Measurements from ENCODE around the gene PTCD2. TPM values are rescaled to one million over a fixed set of nuclear protein-coding genes. Genes with fewer than 3 reads are reported as not detected.
"Not testable (repeated sequence)": the region's sequence is repeated elsewhere in the genome, so short reads cannot be mapped to it uniquely, and the experiment has no call there.

Gene PTCD2
- total RNA-seq, 3 donors from 2014 or later: 11.6 to 14.1 (median 13.3) TPM

DNA sequence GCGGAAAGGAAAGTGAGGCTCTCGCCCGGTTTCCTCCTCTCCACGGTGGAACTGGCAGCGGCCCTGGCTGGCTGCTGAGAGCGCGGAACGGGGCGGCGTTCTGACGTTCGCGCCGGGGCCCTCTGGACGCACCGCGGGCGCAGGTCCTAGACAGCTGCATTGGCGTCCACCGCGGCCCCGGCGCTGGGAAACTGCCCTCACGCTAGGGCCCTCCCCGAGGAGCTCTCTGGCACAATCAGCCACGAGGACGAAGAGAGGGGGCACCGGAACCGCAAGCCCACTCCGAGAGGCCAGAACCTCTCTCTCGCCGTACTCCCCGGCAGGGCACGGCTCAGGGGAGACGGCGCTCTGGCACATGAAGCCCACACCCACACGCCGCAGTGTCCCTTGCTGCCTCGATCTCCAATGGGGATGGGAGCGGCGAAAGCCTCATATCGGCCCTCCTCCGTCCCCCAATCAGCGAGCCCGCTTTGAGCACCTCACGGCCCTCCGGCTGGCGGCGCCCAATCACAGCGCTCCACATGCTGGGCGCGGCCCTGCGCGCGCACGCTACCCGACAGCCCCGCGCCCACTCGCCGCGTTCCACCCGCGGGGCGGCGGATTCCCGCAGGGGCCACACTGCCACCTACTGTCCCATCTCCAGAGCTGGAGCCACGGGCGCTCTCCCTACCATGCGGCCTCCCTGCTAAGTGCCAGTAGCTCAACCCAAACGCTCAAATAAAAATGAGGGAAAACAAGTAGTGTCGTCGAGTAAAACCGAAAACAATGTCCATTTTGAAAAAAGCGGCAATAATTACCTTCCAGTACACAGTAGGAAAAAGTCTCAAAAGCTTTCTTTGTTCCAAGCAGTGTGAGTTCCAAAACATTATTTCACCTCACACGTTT lies 12.0 kb upstream of the PTCD2 start:
- no peaks in the 10 kb centered on the region for H3K27me3 Mint-ChIP-seq (ENCODE audit: low read depth)
- peaks cover 31% of the 10 kb centered on the region for H3K4me1 Mint-ChIP-seq (ENCODE audit: low read depth)
- DNase-seq (peak; percentile 93), ATAC-seq (peak; percentile 98 to 99)
- no peaks in the 10 kb centered on the region for H3K9me3 Mint-ChIP-seq
- peak overlapping the region; percentile 88 for H3K4me3 Mint-ChIP-seq
- peaks cover 24% of the 10 kb centered on the region for H3K36me3 Mint-ChIP-seq (ENCODE audit: insufficient read depth)

DNA sequence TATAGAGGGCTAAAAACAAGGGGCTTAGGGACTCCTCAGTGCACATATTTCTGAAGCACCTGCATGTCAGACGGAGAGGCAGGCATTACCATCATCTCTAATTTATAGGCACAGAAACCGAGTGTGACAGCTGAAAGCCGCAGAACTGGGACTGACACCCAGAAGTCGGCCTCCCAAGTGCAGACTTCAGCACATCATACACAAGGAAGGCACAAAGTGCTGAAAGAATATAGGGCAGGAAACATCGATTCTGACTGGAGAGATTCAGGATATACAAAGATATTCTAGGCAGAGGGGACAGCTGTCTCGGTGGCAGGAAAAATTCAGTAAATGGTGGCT lies 11.4 kb upstream of the PTCD2 start:
- Mint-ChIP-seq H3K4me1 (ENCODE audit: low read depth) (peaks cover 32% of the 10 kb centered on the region), H3K27me3 (ENCODE audit: low read depth) (no peaks in the 10 kb centered on the region), H3K9me3 (no peaks in the 10 kb centered on the region), H3K36me3 (ENCODE audit: insufficient read depth) (peaks cover 27% of the 10 kb centered on the region), H3K4me3 (peak overlapping the region; percentile 88)
- ATAC-seq: no peak
- DNase-seq: no peak

DNA sequence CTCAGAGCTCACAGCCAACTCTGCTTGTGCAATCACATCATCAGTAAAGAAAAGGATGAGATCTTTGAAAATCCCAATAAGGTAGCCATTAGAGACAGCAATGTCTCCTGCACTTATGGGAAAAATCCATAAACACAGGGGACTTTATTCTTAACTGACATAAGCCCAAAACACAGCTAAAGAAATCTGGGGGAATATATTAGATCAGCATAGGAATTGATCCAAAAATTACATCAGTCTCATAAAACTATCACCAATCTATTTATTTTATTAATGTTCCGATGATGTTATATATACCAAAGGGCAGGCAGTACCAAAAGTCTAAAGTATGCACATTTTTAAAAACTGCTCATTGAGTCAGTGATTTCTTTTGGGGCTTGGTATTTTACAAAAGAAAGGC lies 7.0 kb upstream of the PTCD2 start:
- Mint-ChIP-seq H3K36me3 (ENCODE audit: insufficient read depth) (peaks cover 35% of the 10 kb centered on the region), H3K9me3 (no peaks in the 10 kb centered on the region), H3K4me3 (no peak overlapping the region), H3K27me3 (ENCODE audit: low read depth) (no peaks in the 10 kb centered on the region), H3K4me1 (ENCODE audit: low read depth) (peaks cover 26% of the 10 kb centered on the region)
- no peak for DNase-seq
- no peak for ATAC-seq

DNA sequence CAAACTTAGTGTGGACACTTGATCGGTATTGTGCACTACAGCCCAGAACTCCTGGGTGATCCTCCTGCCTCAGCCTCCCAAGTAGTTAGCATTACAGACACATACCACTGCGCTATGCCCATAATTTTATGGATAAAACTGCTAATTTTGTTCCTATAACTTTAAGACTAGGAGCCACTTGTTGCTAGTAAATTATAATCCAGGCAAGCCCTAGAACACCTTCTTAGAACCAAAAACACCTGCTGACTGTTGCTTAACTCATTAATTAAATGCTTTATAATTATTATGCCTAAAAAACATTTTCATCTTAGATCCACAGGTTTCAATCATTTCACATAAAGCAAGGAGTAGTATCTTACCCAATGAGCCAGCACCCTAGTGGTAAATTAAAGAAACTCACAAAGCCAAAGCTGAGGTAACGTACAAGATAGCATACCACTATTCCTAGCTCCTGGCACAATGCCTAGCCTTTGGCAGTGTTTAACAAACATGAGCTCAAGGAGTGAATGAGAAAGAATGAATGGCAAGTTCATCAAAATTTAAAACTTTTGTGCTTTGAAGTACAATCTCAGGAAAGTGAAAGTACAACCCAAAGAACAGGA lies 5.5 kb upstream of the PTCD2 start:
- DNase-seq (no peak), ATAC-seq (no peak)
- Mint-ChIP-seq H3K36me3 (ENCODE audit: insufficient read depth) (peaks cover 29% of the 10 kb centered on the region), H3K4me3 (no peak overlapping the region), H3K9me3 (no peaks in the 10 kb centered on the region), H3K27me3 (ENCODE audit: low read depth) (no peaks in the 10 kb centered on the region), H3K4me1 (ENCODE audit: low read depth) (peaks cover 32% of the 10 kb centered on the region)

DNA sequence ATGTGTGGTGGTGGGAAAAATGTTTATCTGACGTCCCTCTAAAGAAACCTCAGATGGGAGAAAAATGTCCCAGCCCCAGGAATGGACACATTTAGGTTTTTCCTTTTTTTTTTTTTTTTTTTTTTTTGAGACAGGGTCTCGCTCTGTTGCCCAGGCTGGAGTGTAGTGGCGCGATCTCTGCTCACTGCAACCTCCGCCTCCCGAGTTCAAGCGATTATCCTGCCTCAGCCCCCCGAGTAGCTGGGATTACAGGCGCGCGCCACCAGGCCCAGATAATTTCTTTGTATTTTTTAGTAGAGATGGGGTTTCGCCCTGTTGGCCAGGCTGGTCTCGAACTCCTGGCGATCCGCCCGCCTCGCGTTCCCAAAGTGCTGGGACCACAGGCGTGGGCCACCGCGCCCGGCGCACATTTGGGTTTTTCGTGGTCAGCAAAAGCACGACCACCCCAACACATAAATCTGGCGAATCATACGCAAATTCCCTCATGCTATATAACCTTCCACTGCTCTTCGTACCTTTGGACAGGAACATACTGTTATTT lies 668 bp upstream of the PTCD2 start:
- peaks cover 41% of the 10 kb centered on the region for H3K4me1 Mint-ChIP-seq (ENCODE audit: low read depth)
- H3K9me3 Mint-ChIP-seq; H3K27me3 Mint-ChIP-seq (ENCODE audit: low read depth): not testable (repeated sequence)
- peak overlapping the region; percentile 98 for H3K4me3 Mint-ChIP-seq
- DNase-seq (peak; percentile 12), ATAC-seq (peak; percentile 3 to 8)
- peaks cover 27% of the 10 kb centered on the region for H3K36me3 Mint-ChIP-seq (ENCODE audit: insufficient read depth)

DNA sequence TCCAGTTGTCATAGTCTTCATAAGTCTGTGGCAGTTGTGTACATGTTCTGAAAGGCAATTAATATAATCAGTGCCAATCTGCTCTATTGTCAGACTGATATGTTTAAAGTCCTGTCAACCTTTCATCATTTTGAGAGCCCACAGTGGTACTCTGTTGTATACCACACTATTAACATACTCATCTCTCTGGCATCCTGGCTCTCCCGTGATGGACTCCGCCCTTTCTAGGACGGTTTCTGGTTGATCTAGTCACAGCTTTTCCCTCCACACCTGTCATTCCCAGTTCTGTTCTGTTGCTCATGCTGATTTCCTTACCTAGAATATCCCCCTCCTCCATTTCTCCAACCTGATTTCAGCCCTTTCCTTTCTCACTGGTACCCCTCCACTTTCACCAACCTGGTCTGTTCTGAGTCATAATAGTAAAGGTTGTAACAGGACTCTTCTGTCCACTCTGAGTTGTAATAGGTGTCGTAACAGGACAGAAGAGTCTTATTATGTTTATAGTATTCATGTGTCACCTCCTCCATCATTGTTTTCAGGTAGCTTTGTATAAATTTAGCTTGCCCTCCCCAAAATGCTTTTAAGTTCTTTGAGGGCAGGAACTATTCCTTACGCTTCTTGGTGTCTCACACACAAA lies 4.1 kb downstream of the PTCD2 start:
- H3K4me3 Mint-ChIP-seq: no peak overlapping the region
- H3K36me3 Mint-ChIP-seq (ENCODE audit: insufficient read depth): peaks cover 44% of the 10 kb centered on the region
- H3K27me3 Mint-ChIP-seq (ENCODE audit: low read depth): no peaks in the 10 kb centered on the region
- no peaks in the 10 kb centered on the region for H3K9me3 Mint-ChIP-seq
- H3K4me1 Mint-ChIP-seq (ENCODE audit: low read depth): peaks cover 11% of the 10 kb centered on the region
- ATAC-seq: no peak
- DNase-seq: no peak

DNA sequence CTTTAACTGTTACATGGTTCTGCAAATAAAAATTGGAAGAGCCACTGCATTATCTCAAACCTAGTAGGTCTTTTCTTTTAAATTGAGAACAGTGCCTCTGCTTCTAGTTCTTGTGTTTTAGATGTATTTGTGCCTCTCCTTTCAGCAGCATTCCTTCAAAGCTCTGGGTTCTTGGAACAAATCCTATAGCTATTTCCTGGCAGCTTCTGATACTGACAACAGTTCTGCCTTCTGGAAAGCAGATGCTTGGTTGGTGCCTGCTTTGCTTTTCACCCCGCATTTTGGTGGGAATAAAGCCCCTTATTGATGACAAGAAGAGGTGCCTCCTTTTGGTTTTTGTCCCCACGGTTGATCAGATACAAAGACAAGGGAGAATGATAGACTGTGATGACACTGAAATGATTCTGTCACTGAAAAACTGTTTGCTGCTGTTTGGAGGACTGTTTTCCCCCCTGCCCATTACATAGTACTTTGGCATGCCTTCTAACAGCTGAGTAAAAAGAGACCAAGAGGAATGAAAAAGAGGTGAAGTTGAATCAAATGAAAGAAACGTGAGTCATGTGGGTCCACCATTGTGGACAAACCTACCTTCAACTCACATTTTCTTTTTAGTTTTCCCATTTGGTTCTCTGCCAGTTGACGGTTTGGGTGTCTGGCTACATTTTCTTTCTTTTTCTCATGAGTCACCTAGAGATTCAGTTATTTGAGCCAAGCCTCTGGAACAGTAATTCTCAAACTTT lies 5.6 kb downstream of the PTCD2 start:
- Mint-ChIP-seq H3K9me3 (no peaks in the 10 kb centered on the region), H3K27me3 (ENCODE audit: low read depth) (no peaks in the 10 kb centered on the region), H3K4me3 (no peak overlapping the region), H3K4me1 (ENCODE audit: low read depth) (peaks cover 7% of the 10 kb centered on the region), H3K36me3 (ENCODE audit: insufficient read depth) (peaks cover 50% of the 10 kb centered on the region)
- no peak for DNase-seq
- ATAC-seq: no peak

DNA sequence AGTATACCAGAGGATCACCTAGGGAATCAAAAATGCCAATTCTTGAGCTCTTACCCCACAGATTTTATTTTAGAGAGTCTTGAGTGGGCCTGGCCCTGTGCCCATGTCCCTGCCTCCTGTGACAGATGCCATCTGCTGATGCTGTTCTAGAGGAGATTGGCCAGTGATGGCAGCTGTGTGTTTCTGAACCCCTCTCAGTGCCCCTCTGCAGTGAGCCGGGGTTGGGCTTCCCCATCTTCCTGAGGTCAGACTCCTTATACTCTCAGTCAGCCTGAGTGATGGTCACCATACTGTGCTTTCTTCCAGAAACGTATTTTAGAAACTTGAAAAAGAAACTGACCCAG lies 6.1 kb downstream of the PTCD2 start:
- Mint-ChIP-seq H3K36me3 (ENCODE audit: insufficient read depth) (peaks cover 55% of the 10 kb centered on the region), H3K4me3 (no peak overlapping the region), H3K4me1 (ENCODE audit: low read depth) (peaks cover 6% of the 10 kb centered on the region), H3K27me3 (ENCODE audit: low read depth) (no peaks in the 10 kb centered on the region), H3K9me3 (no peaks in the 10 kb centered on the region)
- DNase-seq (no peak), ATAC-seq (no peak)

DNA sequence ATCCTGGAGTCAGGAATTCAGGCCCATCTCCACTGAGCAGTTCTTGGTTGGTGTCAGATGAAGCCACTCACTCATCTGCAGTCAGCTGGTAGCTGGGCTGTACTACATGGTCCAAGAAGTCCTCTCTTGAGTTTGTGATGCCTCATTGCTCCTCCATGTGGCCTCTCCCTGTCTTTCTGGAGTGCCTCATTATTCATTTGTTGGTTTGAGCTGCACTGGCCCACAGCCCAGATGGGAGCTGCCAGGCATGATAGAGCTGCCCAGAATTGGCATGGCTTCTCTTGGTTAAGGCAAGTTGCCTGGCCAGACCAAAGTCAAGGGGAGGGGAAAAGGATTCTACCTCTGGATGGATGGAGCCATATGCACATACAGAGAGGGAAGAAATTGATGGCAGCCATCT lies 8.0 kb downstream of the PTCD2 start:
- Mint-ChIP-seq H3K36me3 (ENCODE audit: insufficient read depth) (peaks cover 61% of the 10 kb centered on the region), H3K4me3 (no peak overlapping the region), H3K27me3 (ENCODE audit: low read depth) (no peaks in the 10 kb centered on the region), H3K9me3 (no peaks in the 10 kb centered on the region), H3K4me1 (ENCODE audit: low read depth) (no peaks in the 10 kb centered on the region)
- ATAC-seq (no peak), DNase-seq (no peak)

DNA sequence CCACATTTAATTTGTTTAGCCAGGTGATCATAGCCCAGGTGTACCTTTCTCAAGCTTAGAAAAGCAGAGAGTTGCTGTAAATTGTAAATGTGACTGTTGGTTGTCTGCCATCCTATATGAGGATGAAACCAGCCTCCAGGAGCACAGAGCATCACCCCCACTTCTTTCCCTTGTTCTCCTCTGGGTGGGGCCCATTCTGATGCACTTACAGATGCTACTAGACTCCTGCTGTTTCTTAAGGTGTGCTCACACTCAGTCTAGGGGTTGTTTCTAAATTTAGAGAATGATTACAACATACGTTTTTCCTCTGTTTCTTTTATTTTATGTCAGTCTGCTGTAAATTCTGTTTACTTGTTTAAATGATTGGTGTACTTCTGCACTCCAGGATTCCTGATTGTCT lies 10.5 kb downstream of the PTCD2 start:
- no peak for ATAC-seq
- H3K36me3 Mint-ChIP-seq (ENCODE audit: insufficient read depth): peaks cover 58% of the 10 kb centered on the region
- H3K9me3 Mint-ChIP-seq: no peaks in the 10 kb centered on the region
- no peak for DNase-seq
- no peaks in the 10 kb centered on the region for H3K4me1 Mint-ChIP-seq (ENCODE audit: low read depth)
- H3K27me3 Mint-ChIP-seq (ENCODE audit: low read depth): no peaks in the 10 kb centered on the region
- no peak overlapping the region for H3K4me3 Mint-ChIP-seq

DNA sequence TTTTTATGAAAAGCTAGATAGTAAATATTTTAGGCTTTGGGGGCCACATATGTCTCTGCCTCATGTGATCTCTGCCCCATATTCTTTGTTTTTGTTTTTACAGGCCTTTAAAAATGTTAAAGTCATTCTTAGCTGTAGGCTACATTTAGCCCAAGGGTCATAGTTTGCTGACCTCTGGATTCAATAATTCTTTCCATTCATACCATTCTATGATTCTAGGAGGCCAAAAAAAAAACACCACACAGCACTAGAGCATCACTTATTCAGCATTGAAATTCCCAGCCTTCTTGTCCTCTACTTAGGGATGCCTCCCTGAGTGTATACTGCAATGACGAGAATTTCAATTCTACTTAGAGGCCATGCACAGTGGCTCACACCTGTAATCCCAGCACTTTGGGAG lies 17.0 kb downstream of the PTCD2 start:
- ATAC-seq: no peak
- no peak for DNase-seq
- H3K4me3 Mint-ChIP-seq: no peak overlapping the region
- peaks cover 42% of the 10 kb centered on the region for H3K36me3 Mint-ChIP-seq (ENCODE audit: insufficient read depth)
- H3K4me1 Mint-ChIP-seq (ENCODE audit: low read depth): no peaks in the 10 kb centered on the region
- no peaks in the 10 kb centered on the region for H3K9me3 Mint-ChIP-seq
- no peaks in the 10 kb centered on the region for H3K27me3 Mint-ChIP-seq (ENCODE audit: low read depth)

DNA sequence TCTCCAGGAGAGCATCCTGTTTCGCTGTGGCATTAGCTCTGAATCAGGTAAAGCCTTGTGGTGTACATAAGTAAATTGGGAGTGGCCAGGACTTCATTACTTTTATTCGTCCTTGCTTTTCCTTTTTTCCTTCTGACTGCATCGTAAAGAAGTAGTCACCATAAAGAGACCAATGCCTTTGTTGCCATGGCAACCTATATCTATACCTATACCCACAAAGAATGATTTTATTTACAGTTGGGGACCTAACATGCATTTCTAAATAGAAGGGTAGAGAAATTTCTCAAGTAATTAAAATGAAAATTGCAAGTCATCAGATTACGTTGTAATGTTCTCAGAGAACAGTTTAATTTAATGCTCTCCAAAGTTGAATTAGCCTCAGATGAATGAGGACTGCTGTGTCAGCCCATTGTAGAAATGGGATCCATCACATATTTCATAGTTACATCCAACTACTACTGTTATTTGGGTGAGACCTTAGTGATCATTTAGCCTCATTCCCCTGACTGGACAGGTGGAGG lies 18.6 kb downstream of the PTCD2 start:
- no peaks in the 10 kb centered on the region for H3K27me3 Mint-ChIP-seq (ENCODE audit: low read depth)
- no peak for ATAC-seq
- H3K36me3 Mint-ChIP-seq (ENCODE audit: insufficient read depth): peaks cover 48% of the 10 kb centered on the region
- no peak overlapping the region for H3K4me3 Mint-ChIP-seq
- no peak for DNase-seq
- no peaks in the 10 kb centered on the region for H3K4me1 Mint-ChIP-seq (ENCODE audit: low read depth)
- no peaks in the 10 kb centered on the region for H3K9me3 Mint-ChIP-seq

DNA sequence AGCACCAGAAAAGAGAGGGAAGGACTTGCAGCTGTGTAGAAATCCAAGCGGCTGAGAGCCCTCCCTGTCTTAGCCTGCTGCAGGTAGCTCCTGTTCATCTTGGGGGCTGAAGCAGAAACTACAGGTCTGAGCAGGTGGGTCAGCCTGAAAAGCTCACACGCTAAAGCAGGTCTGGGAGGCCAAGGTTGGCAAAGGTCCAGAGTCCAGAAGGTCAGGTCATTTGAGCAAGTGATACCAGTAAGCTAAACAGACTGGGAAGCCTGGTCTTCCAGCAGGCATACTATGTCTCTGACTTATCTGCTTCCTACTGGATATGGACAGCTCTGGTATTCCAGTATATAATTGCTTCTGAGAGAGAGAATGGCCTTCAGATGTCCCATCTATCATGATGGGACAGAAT lies 26.2 kb downstream of the PTCD2 start:
- Mint-ChIP-seq H3K36me3 (ENCODE audit: insufficient read depth) (peaks cover 35% of the 10 kb centered on the region), H3K27me3 (ENCODE audit: low read depth) (no peaks in the 10 kb centered on the region), H3K4me1 (ENCODE audit: low read depth) (peaks cover 7% of the 10 kb centered on the region), H3K4me3 (no peak overlapping the region), H3K9me3 (no peaks in the 10 kb centered on the region)
- no peak for DNase-seq
- no peak for ATAC-seq

DNA sequence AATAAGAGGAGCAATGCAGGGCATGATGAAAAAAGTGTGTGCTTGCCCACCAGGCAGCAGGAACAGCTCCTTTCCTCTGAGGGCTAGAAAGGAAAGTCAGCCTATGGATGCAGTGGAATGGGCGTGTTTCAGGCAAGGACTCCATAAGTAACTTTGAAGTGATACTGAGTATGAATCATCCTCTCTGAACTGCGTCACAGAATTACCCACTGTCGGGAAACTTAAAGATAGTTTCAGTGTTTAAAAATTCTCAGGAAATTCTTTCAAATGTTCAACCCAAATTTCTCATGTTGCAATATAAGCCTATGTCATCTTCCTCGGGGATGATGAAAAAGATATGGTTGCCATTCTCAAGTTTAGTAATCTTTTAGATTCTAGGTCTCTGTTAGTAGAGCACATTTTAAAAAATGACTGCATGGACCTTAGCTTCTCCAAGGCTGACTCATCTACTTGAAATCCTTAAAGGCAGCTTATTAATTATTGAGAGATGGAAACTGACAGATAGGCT lies 27.7 kb downstream of the PTCD2 start:
- Mint-ChIP-seq H3K4me3 (no peak overlapping the region), H3K9me3 (no peaks in the 10 kb centered on the region), H3K4me1 (ENCODE audit: low read depth) (peaks cover 7% of the 10 kb centered on the region), H3K36me3 (ENCODE audit: insufficient read depth) (peaks cover 33% of the 10 kb centered on the region), H3K27me3 (ENCODE audit: low read depth) (no peaks in the 10 kb centered on the region)
- ATAC-seq (peak; percentile 88 to 92), DNase-seq (no peak)
